Panc1 (cell line): ENCODE data around the gene THTPA.

Experiments
- POLR2AphosphoS5 ChIP-seq: IDR thresholded peaks from 2 replicates; pipeline ENCODE4 v1.6.1; 2012; ENCODE audit warnings: mild to moderate bottlenecking, low read depth, low read length, moderate library complexity
- TF ChIP-seq, protein P1 (sequence below): fragments of 450-650 bp; IDR thresholded peaks from 2 replicates; pipeline ENCODE4 v1.5.1; 2017; ENCODE audit warnings: mild to moderate bottlenecking
- TF ChIP-seq, protein P2 (sequence below), 2 experiments: IDR thresholded peaks; 2 replicates each; pipeline ENCODE4 v1.6.1; 2011 to 2012; ENCODE audit warnings: low read depth in 2 of 2, control low read depth in 1 of 2, low read length in 1 of 2, mild to moderate bottlenecking in 1 of 2, moderate library complexity in 1 of 2; ENCODE audit not compliant: insufficient read depth in 1 of 2

DNA sequence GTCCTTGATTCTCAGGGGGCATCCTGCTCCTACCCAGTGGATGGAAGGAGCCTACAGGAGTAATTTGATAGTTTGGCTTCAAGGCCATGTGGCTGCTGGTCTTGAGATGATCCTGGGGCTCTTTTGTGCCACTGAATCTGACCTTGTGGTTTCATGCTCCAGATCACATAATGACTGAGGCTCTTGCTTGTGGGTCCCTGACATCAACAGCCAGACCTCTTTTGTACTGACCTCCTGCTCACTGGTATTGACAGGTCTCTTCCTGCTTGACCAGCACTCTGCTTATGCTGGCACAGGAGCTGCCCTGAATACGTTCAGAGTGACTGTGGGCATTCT lies 45.7 kb downstream of the THTPA start:
- TF ChIP-seq, protein P1, sequence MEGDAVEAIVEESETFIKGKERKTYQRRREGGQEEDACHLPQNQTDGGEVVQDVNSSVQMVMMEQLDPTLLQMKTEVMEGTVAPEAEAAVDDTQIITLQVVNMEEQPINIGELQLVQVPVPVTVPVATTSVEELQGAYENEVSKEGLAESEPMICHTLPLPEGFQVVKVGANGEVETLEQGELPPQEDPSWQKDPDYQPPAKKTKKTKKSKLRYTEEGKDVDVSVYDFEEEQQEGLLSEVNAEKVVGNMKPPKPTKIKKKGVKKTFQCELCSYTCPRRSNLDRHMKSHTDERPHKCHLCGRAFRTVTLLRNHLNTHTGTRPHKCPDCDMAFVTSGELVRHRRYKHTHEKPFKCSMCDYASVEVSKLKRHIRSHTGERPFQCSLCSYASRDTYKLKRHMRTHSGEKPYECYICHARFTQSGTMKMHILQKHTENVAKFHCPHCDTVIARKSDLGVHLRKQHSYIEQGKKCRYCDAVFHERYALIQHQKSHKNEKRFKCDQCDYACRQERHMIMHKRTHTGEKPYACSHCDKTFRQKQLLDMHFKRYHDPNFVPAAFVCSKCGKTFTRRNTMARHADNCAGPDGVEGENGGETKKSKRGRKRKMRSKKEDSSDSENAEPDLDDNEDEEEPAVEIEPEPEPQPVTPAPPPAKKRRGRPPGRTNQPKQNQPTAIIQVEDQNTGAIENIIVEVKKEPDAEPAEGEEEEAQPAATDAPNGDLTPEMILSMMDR, result no peak
- TF ChIP-seq, protein P2, sequence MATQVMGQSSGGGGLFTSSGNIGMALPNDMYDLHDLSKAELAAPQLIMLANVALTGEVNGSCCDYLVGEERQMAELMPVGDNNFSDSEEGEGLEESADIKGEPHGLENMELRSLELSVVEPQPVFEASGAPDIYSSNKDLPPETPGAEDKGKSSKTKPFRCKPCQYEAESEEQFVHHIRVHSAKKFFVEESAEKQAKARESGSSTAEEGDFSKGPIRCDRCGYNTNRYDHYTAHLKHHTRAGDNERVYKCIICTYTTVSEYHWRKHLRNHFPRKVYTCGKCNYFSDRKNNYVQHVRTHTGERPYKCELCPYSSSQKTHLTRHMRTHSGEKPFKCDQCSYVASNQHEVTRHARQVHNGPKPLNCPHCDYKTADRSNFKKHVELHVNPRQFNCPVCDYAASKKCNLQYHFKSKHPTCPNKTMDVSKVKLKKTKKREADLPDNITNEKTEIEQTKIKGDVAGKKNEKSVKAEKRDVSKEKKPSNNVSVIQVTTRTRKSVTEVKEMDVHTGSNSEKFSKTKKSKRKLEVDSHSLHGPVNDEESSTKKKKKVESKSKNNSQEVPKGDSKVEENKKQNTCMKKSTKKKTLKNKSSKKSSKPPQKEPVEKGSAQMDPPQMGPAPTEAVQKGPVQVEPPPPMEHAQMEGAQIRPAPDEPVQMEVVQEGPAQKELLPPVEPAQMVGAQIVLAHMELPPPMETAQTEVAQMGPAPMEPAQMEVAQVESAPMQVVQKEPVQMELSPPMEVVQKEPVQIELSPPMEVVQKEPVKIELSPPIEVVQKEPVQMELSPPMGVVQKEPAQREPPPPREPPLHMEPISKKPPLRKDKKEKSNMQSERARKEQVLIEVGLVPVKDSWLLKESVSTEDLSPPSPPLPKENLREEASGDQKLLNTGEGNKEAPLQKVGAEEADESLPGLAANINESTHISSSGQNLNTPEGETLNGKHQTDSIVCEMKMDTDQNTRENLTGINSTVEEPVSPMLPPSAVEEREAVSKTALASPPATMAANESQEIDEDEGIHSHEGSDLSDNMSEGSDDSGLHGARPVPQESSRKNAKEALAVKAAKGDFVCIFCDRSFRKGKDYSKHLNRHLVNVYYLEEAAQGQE (IDR thresholded peaks at IDR 0.05; ENCODE audit: insufficient read depth in 1 of 2, low read depth in 2 of 2, low read length in 1 of 2), result no peak
- no peak for TF ChIP-seq POLR2AphosphoS5
